Measurements from ENCODE around the gene MYO1C.

MYO1C gene

DNA sequence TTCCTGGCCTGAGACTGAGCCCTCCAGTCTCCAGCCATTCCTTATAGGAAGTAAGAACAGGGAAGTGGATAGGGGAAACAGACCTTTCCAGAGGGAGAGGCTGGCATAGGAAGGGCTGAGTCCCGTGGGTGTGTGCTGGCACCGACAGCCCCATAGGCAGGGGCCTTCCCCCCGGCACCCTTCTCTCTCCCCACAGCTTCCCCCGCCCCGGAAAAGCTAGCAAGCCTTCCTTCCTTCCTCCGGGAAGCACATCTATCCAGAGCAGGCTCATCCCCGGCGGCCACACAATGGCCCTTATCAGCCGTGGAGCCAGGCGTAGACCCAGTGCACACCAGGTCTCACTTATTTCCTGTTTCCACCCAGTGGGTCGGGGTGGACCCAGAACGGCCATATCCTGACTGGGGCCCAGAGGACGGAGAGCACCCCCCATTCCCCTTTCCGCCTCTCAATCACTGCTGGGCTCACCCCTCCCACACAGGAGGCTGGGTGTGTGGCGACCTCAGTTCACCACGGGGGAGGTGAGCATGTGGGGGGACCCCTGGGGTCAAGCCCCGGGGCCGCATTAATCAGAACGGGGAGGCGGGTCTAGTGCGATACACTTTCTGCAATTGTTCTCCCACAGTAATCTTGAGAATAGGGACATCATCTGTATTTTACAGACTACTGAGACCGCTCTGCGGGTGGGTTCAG lies 950 bp upstream of the MYO1C start:
- H3K27ac ChIP-seq = peak overlapping the region; percentile 97
- CTCF ChIA-PET = interaction anchor here (1.5 kb wide), 1 partner anchor 22 kb away, joined by 6 read pairs; no protein-coding TSS in a partner anchor
- DNase-seq (ENCODE audit: low spot score) = no peak

DNA sequence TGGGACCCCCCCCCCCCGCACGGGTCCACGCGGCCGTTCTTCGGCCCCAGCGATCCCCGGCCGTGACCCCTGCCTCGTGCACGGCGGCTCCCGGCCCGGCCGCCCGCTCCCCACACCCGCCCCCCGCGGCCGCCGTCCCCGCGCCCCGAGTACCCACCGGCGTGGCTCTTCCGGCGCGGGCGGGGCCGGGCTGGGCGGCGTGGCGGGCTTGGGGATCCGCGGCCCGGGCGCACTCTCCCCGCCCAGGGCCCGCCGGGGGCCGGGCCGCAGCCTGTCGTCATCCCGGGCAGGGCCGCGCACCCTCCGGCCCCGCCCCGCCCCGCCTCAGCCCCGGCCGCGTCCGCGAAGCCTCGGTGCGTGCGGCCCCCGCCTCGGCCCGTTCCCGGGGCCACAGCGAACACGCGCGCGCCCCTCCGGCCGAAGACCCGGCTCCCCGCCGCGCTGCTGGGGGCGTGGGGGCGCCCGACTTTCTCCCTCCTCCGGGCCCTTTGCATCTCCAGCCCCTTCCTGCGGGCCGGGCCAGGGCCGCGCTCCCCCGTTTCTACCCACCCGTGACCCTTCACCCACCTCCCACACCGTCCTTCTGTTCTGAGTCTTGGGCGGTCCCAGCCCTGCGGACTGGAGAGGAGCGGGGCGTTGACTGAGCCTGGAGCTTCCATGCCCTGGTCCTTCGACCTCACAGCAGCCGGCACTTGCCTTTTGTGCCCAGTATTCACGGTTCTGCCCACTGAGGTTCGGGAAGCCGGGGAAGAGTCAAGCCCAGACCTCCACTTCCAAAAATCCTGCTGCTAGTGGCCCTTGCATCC lies 840 bp downstream of the MYO1C start:
- TF ChIP-seq, protein P1, sequence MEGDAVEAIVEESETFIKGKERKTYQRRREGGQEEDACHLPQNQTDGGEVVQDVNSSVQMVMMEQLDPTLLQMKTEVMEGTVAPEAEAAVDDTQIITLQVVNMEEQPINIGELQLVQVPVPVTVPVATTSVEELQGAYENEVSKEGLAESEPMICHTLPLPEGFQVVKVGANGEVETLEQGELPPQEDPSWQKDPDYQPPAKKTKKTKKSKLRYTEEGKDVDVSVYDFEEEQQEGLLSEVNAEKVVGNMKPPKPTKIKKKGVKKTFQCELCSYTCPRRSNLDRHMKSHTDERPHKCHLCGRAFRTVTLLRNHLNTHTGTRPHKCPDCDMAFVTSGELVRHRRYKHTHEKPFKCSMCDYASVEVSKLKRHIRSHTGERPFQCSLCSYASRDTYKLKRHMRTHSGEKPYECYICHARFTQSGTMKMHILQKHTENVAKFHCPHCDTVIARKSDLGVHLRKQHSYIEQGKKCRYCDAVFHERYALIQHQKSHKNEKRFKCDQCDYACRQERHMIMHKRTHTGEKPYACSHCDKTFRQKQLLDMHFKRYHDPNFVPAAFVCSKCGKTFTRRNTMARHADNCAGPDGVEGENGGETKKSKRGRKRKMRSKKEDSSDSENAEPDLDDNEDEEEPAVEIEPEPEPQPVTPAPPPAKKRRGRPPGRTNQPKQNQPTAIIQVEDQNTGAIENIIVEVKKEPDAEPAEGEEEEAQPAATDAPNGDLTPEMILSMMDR (conservative IDR thresholded peaks at IDR 0.05; ENCODE audit: low read depth) = no peak
- ChIA-PET POLR2A (ENCODE audit: low non-redundant PET) (interaction anchor here (0.7 kb wide), 1 partner anchor 11 kb away, joined by 3 read pairs; no protein-coding TSS in a partner anchor), CTCF (interaction anchor here (1.5 kb wide), 1 partner anchor 24 kb away, joined by 6 read pairs; no protein-coding TSS in a partner anchor)
- peak; percentile 75 for DNase-seq (ENCODE audit: low spot score)
- H3K27ac ChIP-seq = peak overlapping the region; percentile 97

More for the DNA sequence above, 950 bp upstream of the MYO1C start:
- TF ChIP-seq, protein P1 (conservative IDR thresholded peaks at IDR 0.05; ENCODE audit: low read depth) = no peak
- POLR2A ChIA-PET (ENCODE audit: low non-redundant PET) = no interaction called here

DNA sequence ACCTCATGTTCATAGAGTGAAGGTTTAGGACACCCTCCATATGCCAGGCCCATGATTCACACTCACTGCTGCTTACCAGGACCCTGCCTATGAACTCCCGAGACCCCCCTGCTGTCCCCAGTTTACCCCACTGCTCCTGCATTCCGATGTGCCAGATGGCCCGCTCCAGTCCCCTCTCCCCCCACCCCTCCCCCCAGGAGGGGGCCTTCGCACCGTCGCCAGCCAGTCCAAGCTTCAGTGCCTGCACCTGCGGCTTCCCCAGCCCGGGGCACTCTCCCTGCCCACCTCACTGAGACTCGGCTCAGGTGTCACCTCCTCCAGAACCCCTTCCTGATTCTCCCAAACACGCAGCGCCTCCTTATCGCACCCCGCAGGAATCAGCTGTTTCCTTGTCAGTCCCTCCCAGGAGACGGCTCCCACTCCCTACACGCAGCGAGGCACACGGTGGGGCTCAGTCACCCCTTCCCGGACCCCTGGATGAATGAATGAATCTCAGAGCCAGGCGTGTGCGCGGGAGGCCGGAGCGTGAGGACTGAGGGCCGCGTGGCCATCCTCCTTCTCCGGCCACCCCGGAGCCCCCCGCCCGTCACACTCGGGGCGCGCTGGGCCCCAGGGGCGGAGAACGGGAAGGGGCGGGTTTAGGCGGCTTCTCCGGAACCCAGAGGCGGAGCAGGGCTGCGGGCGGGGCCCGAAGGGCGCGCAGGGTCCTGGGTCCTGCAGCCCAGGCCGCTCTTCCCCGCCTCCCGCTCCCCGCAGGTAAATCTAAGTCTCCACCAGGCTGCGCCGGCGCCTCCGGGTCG lies 1.6 kb downstream of the MYO1C start:
- TF ChIP-seq, protein P1 (conservative IDR thresholded peaks at IDR 0.05; ENCODE audit: low read depth) = no peak
- POLR2A ChIA-PET (ENCODE audit: low non-redundant PET) = interaction anchor here (0.6 to 0.9 kb wide), 2 partner anchors 21 to 26 kb away, joined by 3 to 5 read pairs; partner anchors contain the start of gene INPP5K
- DNase-seq (ENCODE audit: low spot score) = peak; percentile 63
- CTCF ChIA-PET = interaction anchor here (1.0 kb wide), 1 partner anchor 18 kb away, joined by 3 read pairs; no protein-coding TSS in a partner anchor
- peak overlapping the region; percentile 97 for H3K27ac ChIP-seq

DNA sequence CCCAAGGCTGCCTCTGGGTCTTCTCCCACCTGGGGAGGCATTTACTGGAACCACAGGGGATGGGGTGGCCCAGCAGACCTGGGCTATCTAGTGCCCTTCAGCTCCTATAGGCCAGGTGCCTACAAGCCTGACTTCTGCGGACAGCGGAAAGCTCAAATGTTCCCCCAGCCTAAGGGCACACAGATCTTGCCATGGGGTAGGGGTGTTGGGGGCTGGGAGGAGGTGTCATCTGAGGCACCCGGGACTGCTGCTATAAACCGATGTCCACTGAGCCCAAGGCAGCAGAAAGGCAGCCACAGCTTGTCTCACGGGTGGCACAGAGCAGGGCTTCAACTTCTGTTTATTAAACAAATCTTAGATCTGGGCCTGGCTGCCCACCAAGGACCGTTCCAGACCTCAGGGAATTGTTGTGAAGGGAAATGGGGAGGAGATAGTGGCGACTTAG lies 3.6 kb downstream of the MYO1C start:
- TF ChIP-seq, protein P1 (conservative IDR thresholded peaks at IDR 0.05; ENCODE audit: low read depth) = no peak
- peak overlapping the region; percentile 97 for H3K27ac ChIP-seq
- ChIA-PET POLR2A (ENCODE audit: low non-redundant PET) (interaction anchor here (0.5 to 0.6 kb wide), 3 partner anchors 28 to 92 kb away, joined by 3 to 7 read pairs (median 4); no protein-coding TSS in a partner anchor), CTCF (interaction anchor here (0.6 to 0.7 kb wide), 3 partner anchors 25 to 189 kb away, joined by 3 to 5 read pairs (median 3); partner anchors contain the start of gene INPP5K)
- no peak for DNase-seq (ENCODE audit: low spot score)

DNA sequence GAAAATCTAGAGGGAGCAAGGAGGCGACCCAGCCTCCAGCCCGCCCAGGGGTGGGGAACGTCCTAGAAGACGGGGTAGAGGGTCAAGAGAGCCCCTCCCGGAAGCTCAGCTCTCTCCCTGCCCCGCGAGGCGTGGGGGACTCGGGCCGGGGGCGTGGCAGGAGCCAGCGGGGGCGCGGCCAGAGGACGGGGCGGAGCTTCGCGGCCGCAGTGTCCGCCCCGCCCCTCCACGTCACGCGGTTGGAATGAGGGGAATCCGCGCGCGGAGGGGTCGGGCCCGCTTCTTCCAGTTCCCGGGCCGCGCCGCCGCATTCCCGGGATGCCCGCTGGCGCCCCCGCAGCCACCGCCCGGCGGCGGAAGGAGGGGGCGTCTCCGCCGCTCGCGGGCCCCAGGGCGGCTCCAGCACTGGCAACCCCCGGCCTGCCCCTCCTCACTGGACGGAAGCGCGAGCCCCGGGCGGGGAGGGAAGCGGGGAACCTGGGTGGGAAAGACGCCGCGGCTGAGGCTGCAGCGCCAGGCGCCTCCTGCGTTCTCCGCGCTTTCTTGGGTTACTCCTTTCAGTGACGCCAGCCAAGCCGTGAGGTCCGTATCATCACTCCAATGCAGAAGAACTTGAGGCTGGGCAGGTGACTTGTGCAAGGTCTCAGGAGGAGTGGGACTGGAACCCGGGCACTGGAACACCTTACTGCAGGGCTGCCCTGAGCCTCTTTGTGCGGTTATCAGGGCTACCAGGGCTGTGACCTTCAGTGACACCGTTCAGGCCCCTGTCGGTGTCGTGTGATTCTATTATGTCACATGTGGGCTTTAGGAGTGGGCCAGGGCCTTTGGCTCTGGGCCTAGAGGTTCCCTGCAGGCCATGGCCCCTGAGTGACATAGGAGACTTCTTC lies 4.3 kb downstream of the MYO1C start:
- CTCF ChIA-PET = interaction anchor here (0.6 to 1.3 kb wide), 3 partner anchors 27 to 188 kb away, joined by 3 to 5 read pairs (median 3); no protein-coding TSS in a partner anchor
- peak overlapping the region; percentile 97 for H3K27ac ChIP-seq
- TF ChIP-seq, protein P1 (conservative IDR thresholded peaks at IDR 0.05; ENCODE audit: low read depth) = no peak
- POLR2A ChIA-PET (ENCODE audit: low non-redundant PET) = interaction anchor here (0.5 to 0.9 kb wide), 3 partner anchors 28 to 91 kb away, joined by 4 to 7 read pairs (median 5); partner anchors contain the start of gene INPP5K
- peak; percentile 82 for DNase-seq (ENCODE audit: low spot score)
